DMS79 treated with DMSO at 0.1 percent for 48 hours (cell line): ENCODE measurements around the gene LRTM2.

Source experiments
- DNase-seq: peaks from one replicate; lab custom pipeline; 2025; lab: John Stamatoyannopoulos, UW

The LRTM2 gene

DNA sequence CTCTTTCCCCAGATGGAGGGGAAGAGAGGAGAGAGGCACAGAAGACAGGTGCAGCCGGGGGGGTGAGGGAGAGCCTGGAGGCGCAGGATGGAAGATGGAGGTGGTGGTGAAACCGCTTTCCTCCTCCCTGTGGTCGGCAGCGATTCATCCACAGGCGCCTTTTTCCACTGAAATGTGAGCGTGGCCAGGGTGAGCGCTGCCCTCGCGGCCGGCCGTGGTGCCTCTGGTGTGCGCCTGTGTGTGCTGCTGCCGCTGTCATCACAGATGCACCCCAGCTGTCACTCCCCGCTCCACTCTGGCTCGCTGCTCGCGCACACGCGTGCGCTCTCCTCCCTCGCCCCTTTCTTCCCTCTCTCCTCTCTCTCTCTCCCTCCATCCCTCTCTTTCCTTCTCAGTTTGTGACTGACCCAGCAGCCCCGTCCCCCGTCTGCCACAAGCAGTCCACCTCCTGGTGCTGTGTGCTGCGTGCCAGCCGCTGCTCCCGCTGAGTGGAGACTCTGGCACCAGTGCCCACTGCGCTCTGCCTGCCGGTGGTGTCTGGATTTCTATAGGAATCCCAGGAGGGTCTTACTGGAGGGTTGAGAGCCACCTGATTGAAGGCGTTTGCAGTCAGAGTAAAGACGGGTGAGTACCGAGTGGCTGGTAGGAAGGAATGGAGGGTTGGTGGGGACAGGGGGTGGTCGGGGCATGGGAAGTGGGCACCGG lies at the start of gene LRTM2:
Gene LRTM2 (plus strand): TSS at position 375 of the 705 bp plus-strand sequence. CDS start 7,584 bp downstream, outside the sequence.
- DNase-seq = no peak

DNA sequence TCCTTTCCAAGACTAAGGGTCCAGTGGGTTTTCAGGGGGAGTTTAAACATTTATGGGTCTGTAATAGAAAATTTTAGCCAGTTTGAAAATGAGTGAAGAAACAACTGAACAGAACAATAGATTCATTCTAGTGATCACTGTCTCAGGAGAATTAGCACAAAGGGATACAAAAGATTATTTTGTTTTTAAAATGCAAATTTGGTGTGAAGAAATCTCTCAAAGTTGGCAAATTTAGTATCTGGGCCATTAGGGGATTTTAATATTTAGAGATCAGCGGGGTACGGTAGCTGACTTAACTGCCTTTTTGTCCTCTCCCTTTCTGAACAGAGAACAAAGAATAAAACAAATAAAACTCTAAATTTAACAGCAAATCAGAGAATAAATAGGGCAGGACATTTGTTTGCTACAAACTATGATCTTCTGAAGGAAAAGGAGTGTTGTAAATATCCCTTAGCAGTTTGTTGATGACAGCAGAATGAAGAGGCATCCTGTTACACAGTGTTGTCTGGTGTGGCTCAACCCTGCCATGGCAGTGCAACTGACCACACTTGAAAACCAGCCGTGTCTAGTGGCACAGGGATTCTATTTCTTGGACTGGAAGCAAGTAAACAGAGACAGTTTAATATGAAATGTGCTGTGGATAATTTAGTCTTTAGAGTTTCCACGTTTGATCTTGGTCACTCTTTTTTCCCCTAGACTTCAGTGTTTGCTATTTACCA lies 46.3 kb upstream of the LRTM2 start:
- no peak for DNase-seq

DNA sequence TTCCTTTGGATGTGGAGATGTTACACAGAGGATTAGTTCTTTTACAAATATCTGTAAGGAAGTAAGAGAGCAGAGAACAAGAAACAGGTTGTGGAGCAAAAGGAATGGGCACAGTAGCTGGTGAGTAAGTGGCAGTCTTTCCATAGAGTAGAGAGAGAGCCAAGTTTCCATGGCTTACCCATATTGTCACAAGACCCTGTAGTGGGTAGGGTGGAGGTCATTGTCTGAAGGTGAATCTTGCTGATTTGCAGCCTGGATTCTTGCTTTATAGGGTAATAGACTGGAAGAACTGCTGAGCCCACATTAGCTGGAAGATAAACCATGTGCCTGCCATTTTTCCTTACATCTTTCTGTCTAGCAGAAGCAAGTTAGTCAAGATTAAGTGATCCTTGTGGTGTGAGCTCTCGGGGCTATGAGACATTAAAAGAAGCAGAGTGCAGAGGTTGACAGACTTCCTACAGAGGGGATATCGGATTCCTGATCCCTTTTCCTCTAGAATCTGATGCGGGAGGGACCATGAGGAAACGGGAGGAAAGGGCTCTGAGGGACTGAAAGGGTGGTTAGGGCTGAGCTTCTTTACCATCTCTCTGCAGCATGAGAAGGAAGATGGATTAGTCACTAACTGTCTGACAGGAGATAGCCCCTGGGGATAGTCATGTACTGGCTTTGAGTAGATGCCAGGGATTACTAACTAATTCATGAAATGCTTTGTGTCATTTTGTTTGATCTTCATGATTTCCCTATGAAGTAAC lies 44.0 kb upstream of the LRTM2 start:
- DNase-seq = no peak

DNA sequence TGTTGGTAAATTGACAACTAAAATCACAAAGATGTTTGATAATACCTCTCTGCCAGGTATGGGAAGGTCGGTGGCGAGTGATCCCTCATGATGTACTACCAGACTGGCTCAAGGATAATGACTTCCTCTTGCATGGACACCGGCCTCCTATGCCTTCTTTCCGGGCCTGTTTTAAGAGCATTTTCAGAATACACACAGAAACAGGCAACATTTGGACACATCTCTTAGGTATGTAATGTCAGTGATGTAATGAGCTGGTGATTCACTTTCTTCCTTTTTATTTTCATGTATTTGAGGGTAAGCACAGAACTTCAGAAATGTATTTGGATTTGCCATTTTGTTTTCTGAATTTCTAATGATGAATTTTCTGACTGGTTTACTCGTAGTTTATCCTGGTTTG lies 42.6 kb upstream of the LRTM2 start:
- DNase-seq = no peak

DNA sequence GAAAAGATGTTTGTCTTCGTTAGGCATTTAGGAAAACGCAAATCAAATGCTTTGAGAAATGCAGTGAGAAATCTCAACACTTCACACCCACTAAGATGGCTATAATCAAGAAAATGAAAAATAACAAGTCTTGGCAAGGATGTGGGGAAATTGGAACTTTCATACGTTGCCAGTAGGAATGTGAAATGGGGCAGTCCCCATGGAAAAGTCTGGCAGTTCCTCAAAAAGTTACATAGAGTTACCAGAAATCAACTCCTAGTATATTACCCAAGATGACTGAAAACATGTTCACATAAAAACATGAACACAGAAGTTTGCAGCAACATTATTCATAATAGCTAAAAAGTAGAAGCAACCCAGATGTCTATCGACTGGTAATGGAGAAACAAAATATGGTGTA lies 41.5 kb upstream of the LRTM2 start:
- DNase-seq = no peak

DNA sequence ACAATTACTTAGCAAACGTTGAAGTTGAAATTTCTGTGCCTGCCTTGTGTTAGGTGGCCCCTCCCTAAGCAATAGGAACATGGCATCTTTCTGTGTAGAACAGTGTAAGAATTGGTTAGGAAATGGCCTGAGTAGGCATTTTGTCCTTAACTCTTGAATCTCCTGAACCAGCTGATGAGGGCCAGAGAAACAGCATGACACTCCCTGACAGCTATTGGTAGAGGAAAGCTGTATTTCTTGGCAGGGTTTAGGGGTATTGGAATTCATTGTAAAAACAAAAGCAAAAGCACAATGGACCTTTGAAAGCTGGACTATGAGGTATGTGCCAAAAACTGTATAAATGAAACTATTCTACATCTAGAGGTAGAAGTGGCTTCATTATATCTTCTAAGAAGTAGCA lies 40.6 kb upstream of the LRTM2 start:
- no peak for DNase-seq

DNA sequence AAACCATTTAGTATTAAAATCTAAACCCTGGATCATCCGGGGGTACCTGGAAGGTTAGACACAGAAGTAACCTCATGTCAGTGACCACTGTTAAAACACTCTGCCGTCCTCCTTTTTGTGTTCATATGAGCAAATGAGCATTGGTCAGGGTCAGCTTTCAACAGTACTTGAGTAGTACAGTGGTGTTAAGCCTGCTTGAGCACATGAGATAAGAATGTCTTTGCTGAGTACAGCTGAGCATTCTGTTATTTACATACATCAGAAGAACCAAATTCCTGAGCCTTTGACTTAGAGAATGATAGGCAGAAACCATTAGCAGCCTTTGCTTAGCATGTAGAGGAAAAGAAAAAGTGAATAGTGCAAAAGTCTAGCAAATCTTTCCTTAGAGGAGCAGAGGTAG lies 38.6 kb upstream of the LRTM2 start:
- DNase-seq = no peak

DNA sequence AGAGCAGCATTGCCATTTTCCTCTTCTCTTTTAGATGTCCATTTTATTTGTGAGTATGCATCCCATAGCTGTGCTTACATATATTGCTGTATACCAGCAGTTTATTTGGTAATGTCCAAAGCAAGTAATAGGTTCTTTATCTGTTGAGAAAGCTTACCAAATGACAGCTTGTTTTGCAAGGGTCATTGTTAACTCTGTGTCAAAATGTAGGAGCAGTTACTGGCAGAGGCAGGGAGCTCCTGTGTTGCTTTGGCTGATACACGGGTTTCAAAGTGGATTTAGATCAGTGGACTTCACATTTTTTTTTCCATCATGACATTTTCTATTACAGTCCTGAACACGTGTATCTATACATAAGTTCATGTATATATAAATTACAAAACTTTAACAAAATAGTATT lies 38.1 kb upstream of the LRTM2 start:
- no peak for DNase-seq

DNA sequence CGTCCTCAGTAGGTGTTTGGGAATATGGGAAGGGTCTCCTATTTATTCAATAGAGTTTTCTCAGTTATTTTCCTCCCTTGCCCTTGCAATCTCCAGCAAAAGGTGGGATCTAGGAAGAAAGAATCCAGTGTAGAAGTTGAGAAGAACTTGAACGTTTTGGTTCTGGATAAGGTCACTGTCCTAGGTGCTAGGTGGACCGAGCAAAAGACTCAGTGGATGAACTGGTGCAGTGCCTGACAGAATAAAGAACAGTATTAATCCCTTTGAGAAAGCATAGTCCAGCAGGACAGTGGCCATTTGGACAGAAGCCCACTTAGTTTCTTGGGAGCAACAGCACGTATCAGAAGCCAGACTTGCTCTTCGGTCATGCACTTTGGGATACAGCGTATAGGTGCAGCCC lies 32.7 kb upstream of the LRTM2 start:
- DNase-seq = no peak

DNA sequence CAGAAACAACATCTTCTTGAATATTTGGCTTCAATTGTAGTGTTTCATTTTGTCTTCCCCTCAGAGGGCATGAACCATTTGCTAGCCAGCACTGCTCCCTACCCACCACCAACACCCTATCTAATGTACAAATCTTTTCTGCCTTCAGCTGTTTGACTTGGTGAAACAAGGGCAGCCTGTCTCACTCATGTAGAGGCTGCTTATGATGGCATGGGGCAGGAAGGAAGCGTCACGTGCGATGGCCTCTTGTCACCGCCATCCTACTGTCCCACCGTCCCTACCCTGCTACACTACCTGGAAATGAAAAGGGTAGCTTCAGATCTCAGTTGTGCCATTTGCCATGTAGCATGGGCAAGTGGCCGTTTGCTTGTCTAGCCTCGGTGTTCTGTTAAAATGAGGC lies 29.9 kb upstream of the LRTM2 start:
- no peak for DNase-seq

DNA sequence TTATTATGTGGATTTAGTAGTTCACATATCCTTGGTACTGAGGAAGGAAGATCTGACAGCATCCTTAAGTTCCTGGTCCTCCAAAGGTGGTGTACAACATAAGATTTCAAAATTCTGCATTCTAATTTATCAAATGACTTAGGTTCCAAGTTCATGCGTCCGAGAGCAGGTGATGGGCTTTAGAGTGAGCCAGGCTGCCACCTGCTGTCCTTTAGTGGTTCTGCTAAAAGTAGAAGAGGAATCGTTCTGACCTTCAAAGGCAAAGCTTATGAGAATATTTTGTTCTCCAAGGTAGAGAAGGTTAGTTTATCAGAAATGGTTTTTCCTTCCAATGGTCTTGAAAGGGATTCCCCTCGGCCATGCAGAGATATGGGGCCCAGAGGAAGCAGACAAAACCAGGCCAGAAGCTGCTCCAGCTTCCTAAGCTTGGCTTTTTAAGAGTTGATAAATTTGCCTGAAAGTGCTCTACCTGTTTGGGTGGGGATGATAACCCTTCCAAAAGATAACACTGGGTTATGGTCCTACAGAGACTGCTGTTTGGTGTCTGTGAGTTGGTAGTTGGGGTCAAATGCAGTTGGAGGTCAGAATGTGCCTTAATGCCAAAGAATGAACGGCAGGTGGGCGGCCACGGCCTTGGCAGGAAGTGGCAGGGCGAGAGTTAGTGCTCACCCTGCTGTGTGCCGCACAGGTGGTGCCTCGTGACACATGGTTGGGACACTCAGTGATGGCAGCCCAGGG lies 29.1 kb upstream of the LRTM2 start:
- DNase-seq = peak; percentile 65

DNA sequence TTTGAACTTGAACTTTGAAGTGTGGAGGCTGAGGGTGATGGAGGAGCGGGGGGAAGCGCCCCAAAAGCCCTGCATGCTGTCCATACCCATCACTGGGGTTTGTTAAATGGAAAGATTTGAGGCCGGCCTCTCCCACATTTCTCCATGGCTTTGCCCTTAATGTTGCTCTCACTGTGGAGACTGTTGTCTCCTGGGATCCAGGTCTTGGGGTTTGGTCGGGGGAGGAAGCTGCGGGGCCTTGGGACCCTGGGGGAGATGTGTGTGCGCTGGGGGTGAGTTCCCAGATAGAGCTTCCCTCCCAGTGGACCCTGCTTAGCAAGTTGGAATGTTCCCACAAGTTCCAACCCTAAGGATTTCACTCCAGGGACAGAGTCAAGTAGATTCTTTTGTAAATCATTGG lies 28.0 kb upstream of the LRTM2 start:
- no peak for DNase-seq

DNA sequence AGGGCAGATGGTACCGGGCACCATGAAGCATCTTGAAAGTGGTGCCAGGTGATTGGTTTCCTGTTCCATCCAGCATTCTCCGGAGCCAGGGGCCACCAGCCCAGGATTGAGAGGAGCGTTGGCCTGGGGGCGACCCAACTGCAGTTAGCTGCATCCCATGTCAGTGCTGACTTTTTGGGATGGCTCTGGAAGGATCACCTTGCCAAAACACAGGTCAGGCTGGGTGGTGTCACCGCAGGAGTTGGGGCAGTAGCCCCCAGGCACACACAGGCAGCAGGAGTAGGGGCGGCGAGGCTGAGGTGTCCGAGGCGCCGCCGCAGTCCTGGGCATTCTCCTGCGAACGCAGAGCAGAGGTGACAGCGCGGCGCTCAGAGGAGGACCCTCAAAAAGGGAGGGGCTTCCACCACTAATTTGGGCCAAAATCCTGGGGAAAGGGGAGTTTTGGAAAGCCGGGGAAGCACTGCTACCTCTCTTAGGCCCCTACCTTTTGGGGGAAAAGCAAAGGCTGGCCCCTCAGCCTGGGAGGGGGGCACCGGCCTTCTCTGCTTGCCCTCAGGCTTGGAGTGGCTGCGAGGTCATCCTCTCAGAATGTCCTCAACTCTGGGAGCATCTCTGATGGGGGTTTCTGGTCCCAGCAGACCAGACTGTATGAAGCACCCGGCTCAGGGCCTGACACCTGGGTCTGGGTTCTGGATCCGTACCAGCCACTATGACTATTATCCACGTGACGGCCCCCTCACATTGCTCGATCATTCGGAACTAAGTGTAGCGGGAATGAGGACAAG lies 26.7 kb upstream of the LRTM2 start:
- DNase-seq = no peak

DNA sequence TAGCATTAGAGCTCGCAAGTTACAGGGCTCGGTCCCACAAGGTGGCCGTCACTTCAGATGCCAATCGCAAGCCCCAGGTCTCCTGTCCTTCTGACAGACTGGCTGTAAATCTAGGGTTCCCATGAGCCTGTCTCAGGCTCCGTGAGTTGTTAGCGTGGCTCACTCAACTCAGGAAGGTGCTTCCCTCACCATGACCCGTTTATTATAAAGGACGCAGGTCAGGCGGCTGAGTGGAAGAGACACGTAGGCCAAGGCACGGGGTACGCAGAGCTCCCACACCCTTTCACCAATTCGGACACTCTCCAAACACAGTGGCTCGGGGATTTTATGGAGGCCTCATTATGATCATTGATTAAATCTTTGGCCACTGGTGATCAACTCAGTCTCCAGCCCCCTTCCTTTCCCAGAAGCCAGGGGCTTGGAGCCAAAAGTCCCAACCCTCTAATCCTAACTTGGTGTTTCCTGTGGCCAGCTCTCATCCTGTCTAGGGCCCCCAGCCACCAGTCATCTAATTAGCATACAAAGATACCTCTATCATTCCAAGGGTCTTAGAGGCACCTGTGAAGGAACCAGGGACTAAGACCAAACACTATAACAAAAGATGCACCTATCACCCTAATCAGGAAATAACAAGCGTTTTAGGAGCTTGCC lies 25.8 kb upstream of the LRTM2 start:
- no peak for DNase-seq

DNA sequence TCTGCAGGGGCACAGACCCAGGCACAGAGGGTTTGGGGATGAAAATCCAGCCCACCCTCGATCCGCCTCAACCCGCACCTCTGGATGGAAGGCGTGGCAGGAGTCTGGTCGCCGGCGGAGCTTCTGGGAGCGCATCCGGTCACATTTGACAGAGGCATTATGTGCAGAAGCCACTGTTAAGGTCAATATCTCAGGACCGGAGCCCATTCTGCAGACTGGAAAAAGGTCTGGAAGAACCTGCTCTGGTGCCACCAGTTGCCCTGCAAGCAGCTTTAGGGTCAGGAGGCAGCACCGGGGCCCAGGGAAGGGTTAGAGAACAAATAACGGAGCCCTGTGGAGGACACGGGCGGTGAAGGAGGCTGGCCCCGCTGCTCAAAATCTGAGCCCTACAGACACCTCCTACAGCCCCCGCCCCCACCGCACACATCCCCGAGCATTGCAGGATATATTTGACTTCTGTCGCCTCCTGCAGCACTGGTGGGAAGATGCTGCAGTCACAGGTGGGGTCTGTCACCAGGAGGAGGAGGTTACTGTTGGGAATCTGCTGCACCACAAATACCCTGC lies 25.1 kb upstream of the LRTM2 start:
- DNase-seq = no peak

DNA sequence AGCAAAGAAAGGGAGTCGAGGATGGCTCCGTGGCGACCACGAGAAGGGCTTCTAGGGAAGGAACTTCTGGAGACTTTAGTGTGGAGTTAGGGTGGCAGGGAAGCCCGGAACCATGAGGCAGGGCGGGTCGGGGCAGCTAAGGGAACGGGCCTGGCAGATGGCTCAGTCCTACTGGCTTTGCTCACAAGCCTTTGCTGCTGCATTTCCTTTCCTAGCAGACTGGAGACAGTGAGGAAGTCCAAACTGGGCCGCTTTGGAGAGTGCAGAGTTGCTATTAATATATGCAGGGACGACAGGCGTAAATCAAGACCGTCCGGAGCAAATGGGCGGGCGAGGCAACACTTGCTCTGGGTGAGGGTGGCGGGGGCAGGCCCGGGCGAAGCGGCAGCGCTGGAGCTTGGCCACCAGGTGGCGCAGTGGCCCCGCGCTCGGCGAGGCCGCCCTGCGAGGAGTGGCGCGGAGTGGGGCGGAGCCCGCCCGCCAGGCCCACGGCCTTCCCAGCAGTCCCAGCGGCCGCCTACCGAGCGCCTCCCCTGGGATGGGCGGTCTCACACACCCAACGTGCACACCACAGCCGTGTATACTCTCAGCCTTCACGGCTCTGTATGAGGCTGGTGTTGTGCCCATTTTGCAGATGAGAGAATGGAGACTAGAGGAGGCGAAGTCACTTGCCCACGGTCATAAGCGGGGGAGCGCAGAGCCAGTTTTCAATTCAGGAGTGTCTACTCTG lies 24.4 kb upstream of the LRTM2 start:
- DNase-seq = peak; percentile 14

DNA sequence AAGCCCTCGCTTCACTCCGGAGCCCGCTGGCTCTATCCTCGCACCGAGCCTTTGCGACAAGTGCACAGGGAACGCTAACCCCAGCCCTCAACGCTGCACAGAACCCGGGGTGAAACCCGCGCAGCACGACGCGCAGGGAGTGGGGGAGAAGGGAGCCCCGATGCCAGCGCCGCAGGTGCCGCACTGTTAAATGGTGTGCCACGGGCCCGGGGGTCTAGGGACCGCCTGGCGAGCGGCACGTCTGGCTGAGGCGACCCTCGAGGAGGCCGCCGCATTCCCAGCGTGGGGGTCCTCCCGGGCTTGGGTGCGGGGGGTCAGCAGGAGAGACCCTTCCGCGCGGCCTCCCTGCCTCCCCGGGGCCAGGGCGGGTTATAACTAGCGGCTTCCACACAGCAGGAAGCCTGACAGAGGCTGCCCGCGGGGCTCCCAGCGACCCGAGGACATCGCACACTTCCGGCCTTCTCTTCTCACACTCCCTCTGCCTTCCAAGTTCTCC lies 23.8 kb upstream of the LRTM2 start:
- DNase-seq = no peak

DNA sequence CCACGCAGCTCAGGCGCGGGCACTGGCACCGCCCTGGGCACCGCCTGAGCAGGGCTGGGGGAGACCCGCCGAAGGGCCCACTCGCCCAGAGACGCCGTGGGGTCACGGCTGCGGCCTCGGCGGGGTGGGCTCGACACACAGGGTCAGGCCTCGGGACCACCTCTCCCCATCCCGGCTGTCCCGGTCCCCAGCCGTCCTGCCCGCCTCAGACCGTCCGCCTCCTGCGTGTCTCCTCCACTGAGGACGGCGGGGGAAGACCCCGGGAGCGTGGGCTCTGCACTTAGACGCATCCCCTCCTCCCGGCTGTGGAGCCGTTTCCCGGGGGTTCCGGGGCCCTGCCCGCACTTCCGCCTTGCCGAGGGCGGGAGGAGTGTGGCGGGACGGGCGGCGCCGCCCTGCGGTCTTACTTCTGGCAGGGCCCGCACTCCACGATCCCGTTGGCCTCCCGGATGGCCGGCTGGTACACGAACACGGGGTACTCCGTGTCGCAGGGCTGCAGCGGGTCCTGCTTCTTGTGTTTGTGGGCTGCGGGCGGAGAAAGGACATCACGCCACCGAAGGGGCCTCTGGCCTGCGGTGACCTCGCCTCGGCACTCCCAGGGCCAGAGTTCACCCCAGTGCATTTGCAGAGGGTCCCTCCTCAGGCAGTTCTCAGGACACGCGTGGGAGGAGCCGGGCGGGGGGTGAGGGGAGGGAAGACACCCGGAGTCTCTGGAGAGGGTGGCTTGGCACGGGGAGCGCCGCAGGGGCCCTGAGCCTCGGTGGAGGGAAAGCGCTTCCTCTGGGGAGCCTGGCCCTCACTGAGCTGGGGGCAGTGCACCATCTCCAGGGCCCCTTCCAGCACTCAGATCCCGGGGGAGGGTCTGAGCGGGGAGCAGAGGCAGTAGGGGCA lies 23.1 kb upstream of the LRTM2 start:
- no peak for DNase-seq
